ENCODE data around the gene PDCL2.
"Not testable (repeated sequence)": the region's sequence is repeated elsewhere in the genome, so short reads cannot be mapped to it uniquely, and the experiment has no call there.

The PDCL2 gene

DNA sequence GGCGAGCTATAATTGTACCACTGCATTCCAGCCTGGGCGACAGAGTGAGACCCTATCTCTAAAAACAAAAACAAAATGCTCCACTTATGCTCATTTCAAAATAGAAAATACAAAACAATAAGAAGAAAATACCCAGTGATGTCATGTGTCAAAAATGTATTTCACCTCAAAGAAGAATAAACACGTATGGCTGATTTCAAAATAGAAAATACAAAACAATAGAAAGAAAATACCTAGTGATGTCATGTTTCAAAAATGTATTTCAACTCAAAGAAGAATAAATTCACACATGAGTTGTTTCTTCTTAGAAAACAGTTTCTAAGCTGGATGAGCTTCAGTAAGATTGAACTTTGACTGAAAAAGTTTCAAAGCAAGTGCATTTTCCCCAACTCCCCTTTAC lies 20.3 kb upstream of the PDCL2 start:
- TF ChIP-seq POLR2A (IDR thresholded peaks at IDR 0.05; ENCODE audit: low read depth, low read length): no peak
- FAIRE-seq (no peak), DNase-seq (ENCODE audit: insufficient read length, low spot score) (no peak)

DNA sequence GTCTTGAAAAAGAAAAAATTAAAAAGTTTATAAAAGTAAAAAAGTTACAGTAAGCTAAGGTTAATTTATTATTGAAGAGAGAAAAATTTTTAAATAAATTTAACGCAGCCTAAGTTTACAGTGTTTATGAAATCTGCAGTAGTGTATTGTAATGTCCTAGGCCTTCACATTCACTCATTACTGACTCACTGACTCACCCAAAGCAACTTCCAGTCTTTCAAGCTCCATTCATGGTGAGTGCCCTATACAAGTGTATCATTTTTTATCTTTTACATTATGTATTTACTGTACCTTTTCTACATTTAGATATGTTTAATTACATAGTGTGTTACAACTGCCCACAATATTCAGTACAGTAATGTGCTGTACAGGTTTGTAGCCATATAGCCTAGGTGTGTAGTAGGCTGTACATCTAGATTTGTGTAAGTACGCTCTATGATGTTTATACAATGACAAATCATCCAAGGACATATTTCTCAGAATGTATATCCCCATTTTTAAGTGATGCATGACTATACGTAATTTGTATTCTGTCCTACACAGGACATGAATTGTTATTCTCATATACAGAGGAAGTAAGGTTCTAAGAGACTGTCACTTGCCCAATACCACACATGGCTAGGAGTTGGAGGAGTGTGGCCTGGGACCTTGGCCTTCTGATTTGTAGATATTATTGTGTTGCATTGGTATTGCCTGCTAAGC lies 19.5 kb upstream of the PDCL2 start:
- TF ChIP-seq POLR2A (IDR thresholded peaks at IDR 0.05; ENCODE audit: low read depth, low read length): no peak
- DNase-seq (ENCODE audit: insufficient read length, low spot score): no peak
- no peak for FAIRE-seq

DNA sequence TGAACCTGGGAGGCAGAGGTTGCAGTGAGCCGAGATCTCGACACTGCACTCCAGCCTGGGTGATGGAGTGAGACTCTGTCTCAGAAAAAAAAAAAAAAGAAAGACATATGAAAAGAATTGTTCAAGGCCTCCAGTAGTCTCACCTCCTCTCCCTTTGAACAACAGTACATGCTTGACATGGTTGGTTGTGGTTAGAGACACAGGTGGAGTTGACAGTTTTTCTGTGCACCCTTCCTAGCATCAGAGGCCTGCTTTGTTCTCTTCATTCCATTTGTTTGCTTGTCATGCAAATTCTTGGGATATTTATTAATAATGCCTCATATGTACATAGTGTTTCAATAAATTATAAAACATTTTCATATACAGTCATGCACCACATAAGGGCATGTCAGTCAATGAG lies 18.3 kb upstream of the PDCL2 start:
- FAIRE-seq: no peak
- DNase-seq (ENCODE audit: insufficient read length, low spot score): no peak
- TF ChIP-seq POLR2A (IDR thresholded peaks at IDR 0.05; ENCODE audit: low read depth, low read length): no peak

DNA sequence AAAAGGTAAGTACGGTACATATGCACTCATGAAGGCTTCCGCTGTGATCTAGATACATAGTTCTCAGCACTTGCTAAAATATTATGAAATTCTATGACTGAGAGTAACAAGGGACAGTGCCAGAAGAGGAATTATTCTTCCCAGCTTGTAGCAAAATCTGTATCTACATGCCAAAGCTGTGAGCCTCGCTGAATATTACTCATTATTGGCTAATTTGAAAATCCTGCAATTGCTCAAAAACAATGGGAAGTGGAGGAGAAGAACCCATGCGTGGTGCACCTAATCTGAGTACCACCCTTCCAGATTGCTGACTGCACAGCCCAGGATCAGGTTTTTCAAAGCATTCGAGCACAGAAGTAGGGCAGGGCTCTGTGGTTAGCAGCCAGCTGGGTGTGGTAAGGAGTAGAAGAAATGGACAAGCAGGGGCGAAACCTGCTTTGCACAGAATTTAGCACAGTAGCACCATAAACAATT lies 17.4 kb upstream of the PDCL2 start:
- TF ChIP-seq POLR2A (IDR thresholded peaks at IDR 0.05; ENCODE audit: low read depth, low read length): no peak
- peak; percentile 50 for FAIRE-seq
- no peak for DNase-seq (ENCODE audit: insufficient read length, low spot score)

DNA sequence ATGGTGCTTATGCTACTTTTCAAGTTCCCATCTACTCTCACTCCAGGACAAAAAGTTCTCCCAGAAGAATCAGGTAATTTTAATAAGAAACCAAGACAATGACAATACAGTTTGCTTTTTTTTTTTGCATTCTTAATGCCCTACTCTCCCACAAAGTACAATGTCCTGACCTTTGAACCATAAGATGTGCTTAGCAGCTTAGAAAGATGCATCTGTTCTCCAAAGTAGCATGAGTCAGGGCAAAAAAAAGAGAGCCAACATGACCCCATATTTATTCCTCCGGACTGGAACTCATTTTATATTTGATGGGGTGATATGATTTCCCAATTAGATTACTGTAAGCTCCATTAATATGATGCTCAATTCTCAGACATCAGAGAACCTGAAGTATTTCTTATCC lies 16.5 kb upstream of the PDCL2 start:
- no peak for TF ChIP-seq POLR2A (IDR thresholded peaks at IDR 0.05; ENCODE audit: low read depth, low read length)
- FAIRE-seq (no peak), DNase-seq (ENCODE audit: insufficient read length, low spot score) (no peak)

DNA sequence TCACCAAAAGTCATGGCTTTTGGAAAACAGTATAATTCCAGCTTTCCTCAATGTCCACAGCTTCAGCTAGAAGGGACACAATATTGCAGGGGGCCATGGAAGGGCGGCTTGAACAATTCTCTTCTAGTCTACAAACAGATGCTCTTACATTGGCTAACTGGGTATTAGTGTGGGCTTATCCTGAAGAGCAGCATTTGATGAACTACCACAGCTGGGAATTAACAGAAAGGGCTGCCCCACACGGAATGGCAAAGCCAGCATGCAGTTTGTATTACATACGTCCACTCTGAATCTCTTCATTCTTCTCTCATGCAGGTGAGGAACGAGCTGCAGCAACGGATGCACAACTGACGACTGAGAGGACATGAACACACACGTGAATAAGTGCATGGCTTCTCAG lies 13.0 kb upstream of the PDCL2 start:
- DNase-seq (ENCODE audit: insufficient read length, low spot score) (no peak), FAIRE-seq (no peak)
- no peak for TF ChIP-seq POLR2A (IDR thresholded peaks at IDR 0.05; ENCODE audit: low read depth, low read length)

DNA sequence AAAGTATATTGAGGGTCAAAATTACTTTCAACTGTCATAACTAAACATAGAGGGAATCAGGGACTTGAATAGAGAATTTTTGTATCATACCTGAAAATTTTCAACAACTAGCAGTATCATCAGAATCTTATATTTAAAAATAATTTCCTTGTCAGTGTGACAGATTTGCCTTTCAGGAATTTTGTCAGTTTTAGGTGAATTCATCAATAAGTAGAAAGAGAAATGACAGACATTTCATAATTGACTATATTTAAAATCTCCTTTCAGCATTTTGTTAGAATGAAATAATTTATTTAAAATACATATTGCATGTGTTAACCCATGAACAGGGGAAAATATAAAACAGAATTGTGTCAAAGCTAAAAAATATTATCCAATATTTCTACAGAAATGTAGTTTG lies 8.6 kb upstream of the PDCL2 start:
- FAIRE-seq: no peak

DNA sequence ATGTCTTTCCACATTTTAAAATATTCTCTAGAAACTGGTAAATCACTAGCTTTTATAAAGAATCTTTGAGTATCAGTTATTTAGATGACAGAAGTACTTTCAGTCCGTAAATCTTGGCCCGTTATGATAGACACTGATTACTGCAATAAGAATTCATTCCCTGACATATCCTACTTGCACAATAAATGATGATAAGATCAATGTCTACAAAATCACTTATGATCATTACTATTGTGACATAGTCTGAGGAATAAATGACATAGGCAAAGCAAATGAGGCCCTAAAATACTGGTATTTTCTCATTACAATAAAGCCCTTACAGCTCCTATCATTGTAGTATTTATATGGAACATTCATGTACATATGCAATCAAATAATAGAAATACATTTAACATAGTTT lies 6.6 kb upstream of the PDCL2 start:
- no peak for FAIRE-seq
- TF ChIP-seq POLR2A (IDR thresholded peaks at IDR 0.05; ENCODE audit: low read depth, low read length): no peak
- no peak for DNase-seq (ENCODE audit: insufficient read length, low spot score)

More for the DNA sequence above, 8.6 kb upstream of the PDCL2 start:
- no peak for DNase-seq (ENCODE audit: insufficient read length, low spot score)
- no peak for TF ChIP-seq POLR2A (IDR thresholded peaks at IDR 0.05; ENCODE audit: low read depth, low read length)

DNA sequence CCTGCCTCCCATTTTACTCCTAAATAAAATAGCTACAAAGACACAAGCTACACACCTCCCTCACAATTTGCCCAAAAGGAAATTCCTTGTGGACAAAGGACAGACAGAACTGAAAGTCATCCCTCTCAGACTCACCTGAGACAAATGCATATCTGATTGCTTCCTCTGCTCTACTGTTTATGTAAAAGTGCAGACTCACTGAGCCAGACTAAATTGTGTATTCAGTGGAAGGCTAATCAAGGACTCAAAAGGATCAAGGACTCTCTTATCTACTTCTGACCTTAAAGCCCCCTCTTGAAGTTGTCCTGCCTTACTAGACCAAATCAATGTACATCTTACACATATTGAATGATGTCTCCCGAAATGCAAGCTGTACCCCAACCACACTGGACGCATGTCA lies 3.9 kb downstream of the PDCL2 start:
- no peak for FAIRE-seq
- DNase-seq (ENCODE audit: insufficient read length, low spot score): no peak
- no peak for TF ChIP-seq POLR2A (IDR thresholded peaks at IDR 0.05; ENCODE audit: low read depth, low read length)

DNA sequence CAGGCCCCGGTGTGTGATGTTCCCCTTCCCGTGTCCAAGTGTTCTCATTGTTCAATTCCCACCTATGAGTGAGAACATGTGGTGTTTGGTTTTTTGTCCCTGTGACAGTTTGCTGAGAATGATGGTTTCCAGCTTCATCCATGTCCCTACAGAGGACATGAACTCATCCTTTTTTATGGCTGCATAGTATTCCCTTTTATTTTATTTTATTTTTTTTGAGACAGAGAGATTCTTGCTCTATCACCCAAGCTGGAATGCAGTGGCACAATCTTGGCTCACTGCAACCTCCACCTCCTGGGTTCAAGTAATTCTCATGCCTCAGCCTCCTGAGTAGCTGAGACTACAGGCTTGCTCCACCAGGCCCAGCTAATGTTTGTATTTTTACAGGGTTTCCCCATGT lies 9.3 kb downstream of the PDCL2 start:
- not testable (repeated sequence) for DNase-seq (ENCODE audit: insufficient read length, low spot score); FAIRE-seq

DNA sequence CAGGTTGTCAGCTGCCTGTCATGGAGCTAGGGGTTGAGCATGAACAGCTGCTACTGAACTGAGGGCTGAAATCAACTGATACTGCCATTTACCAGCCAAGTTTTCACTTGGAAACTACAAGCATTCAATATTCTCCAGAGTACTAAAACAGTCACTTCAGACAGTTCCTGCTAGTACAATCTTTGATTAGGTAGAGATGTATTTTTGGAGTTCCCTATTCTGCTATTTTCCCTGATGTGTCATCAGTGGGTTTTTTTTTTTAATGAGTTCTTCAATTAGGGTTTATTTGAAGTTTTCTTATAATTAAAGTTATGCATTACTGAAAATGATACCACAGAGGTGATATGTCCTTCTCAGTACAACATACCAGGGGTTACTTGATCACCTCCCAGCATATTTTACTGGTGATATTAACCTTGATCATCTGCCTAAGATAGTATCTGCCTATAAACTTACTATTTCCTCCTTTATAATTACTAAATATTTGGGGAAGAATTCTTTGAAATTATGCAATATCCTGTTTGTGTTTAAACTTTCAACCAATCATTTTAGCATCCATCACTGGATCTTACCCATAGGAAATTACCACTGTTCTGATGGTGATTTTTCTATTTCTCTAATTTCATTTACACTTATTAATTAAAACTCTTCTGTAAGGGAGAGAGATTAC lies 13.6 kb downstream of the PDCL2 start:
- DNase-seq (ENCODE audit: insufficient read length, low spot score) (no peak), FAIRE-seq (no peak)
- no peak for TF ChIP-seq POLR2A (IDR thresholded peaks at IDR 0.05; ENCODE audit: low read depth, low read length)

DNA sequence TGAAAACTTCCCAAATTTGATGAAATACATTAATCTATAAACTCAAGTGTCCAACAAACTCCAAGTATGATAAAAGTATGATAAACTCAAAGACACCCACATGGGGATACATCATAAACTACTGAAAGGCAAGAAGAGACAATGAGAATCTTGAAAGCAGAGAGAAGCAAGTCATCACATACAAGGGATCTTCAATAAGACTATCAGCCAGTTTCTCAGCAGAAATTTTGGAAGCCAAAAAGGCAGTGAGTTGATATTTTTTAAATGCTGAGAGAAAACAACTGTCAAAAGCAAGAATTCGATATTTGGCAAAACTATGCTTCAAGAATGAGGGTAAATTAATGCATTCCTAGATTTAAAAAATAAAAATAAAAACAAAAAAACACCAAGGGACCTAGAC lies 16.5 kb downstream of the PDCL2 start:
- no peak for DNase-seq (ENCODE audit: insufficient read length, low spot score)
- no peak for TF ChIP-seq POLR2A (IDR thresholded peaks at IDR 0.05; ENCODE audit: low read depth, low read length)
- no peak for FAIRE-seq

DNA sequence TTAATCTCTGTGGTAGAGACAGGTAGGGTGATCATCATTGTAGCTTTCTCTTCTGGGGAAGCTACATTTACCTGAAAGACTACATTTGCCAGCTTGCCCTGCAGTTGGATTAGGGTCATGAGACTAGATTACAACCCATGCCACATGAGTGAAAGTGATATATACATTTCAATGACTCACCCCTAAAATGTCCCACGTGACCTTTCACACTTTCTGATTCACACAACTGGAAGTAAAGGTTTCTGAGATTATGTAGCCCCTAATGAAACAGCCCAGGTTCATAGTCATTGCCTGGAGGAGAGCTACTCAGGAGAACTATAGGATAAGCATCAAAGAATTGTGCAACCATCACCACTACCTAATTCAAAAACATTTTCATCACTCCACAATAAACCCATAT lies 17.8 kb downstream of the PDCL2 start:
- FAIRE-seq (no peak), DNase-seq (ENCODE audit: insufficient read length, low spot score) (no peak)
- TF ChIP-seq POLR2A (IDR thresholded peaks at IDR 0.05; ENCODE audit: low read depth, low read length): no peak

DNA sequence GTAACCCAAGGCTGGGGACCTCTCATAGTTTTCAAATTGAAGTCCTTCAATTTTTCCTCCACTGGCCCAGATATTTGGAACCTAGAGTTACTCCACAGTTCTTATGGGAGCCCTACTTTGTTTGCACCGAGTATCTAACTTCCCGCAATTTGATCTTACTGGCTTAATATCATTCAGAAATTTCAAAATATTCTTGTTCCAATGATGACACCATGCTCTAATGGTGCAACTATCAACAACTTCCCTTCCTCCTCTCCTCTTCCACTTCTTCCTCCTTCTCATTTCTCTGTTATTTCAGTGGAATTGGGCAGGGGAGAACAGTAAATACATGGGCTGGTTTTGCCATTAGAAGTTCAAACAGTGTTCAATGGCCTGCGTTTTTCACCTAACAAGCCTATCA lies 20.2 kb downstream of the PDCL2 start:
- TF ChIP-seq POLR2A (IDR thresholded peaks at IDR 0.05; ENCODE audit: low read depth, low read length): no peak
- FAIRE-seq (no peak), DNase-seq (ENCODE audit: insufficient read length, low spot score) (no peak)

DNA sequence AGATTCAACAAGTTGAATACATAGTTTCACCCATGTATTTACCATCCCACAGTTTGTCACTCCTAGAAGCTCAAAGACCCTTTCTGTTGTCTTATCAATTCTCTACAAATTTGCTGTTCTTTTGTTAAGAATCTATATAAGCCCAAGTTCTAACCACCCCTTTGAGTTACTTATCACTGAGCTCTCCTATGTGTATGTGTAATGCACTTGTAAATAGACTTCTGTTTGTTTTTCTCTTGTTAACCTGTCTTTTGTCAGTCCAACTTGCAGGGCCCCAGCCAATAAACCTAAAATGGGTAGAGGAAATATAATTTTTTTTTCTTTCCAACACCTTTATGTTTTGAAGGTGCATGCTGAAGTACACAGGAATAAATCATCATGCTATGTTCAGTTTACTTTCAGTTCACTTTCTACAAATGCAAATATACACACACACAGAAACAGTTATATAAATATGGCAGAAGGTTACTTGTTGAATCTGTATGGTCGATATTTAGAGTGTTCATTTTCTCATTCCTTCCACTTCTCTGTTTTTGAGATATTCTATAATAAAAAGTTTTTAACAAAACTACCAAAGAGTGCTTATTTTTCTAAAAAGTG lies 23.0 kb downstream of the PDCL2 start:
- no peak for TF ChIP-seq POLR2A (IDR thresholded peaks at IDR 0.05; ENCODE audit: low read depth, low read length)
- no peak for FAIRE-seq
- no peak for DNase-seq (ENCODE audit: insufficient read length, low spot score)

Data from H54 (cell line).